ENCODE data around the gene TRIM17. TPM values are rescaled to one million over a fixed set of nuclear protein-coding genes. Genes with fewer than 3 reads are reported as not detected.

TRIM17 gene
- total RNA-seq, 4 donors from 2014 or later: not detected

DNA sequence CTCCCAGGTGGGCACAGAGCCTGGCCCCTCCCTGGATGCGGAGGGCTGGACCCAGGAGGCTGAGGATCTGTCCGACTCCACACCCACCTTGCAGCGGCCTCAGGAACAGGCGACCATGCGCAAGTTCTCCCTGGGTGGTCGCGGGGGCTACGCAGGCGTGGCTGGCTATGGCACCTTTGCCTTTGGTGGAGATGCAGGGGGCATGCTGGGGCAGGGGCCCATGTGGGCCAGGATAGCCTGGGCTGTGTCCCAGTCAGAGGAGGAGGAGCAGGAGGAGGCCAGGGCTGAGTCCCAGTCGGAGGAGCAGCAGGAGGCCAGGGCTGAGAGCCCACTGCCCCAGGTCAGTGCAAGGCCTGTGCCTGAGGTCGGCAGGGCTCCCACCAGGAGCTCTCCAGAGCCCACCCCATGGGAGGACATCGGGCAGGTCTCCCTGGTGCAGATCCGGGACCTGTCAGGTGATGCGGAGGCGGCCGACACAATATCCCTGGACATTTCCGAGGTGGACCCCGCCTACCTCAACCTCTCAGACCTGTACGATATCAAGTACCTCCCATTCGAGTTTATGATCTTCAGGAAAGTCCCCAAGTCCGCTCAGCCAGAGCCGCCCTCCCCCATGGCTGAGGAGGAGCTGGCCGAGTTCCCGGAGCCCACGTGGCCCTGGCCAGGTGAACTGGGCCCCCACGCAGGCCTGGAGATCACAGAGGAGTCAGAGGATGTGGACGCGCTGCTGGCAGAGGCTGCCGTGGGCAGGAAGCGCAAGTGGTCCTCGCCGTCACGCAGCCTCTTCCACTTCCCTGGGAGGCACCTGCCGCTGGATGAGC lies 44.3 kb downstream of the TRIM17 start:
- DNase-seq: peak; percentile 31
- no peak overlapping the region for H3K27ac ChIP-seq
- WGBS, 2 donors (ENCODE audit: low coverage in 1 of 2): 41% methylated on average over 26 of the region's 34 CpGs; no CpG with 5 or more reads in 1 of the 2 donors
- intact Hi-C loops (cut with DNase I; ENCODE audit: low total_unique reads): no loop called here
- H3K4me1 ChIP-seq: peaks cover 0 to 11% (median 3%) of the 10 kb centered on the region in 4 donors
- H3K36me3 ChIP-seq: no peaks in the 10 kb centered on the region
- peaks cover 28% of the 10 kb centered on the region for H3K27me3 ChIP-seq
- TF ChIP-seq POLR2AphosphoS5 (IDR thresholded peaks at IDR 0.05) (no peak), POLR2A (IDR thresholded peaks at IDR 0.05) (no peak), EP300 (IDR thresholded peaks at IDR 0.05; ENCODE audit: low read depth) (no peak)
- TF ChIP-seq, protein P1, sequence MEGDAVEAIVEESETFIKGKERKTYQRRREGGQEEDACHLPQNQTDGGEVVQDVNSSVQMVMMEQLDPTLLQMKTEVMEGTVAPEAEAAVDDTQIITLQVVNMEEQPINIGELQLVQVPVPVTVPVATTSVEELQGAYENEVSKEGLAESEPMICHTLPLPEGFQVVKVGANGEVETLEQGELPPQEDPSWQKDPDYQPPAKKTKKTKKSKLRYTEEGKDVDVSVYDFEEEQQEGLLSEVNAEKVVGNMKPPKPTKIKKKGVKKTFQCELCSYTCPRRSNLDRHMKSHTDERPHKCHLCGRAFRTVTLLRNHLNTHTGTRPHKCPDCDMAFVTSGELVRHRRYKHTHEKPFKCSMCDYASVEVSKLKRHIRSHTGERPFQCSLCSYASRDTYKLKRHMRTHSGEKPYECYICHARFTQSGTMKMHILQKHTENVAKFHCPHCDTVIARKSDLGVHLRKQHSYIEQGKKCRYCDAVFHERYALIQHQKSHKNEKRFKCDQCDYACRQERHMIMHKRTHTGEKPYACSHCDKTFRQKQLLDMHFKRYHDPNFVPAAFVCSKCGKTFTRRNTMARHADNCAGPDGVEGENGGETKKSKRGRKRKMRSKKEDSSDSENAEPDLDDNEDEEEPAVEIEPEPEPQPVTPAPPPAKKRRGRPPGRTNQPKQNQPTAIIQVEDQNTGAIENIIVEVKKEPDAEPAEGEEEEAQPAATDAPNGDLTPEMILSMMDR (IDR thresholded peaks at IDR 0.05): no peak
- H3K9me3 ChIP-seq: no peaks in the 10 kb centered on the region
- in situ Hi-C loops (cut with MboI; ENCODE audit: low pct_ligation_motif_present in 1 of 4, low pct_unique_long_range_greater_than_20kb in 1 of 4, low sequenced_read_pairs in 3 of 4): no loop called here
- H3K4me3 ChIP-seq: no peak overlapping the region

DNA sequence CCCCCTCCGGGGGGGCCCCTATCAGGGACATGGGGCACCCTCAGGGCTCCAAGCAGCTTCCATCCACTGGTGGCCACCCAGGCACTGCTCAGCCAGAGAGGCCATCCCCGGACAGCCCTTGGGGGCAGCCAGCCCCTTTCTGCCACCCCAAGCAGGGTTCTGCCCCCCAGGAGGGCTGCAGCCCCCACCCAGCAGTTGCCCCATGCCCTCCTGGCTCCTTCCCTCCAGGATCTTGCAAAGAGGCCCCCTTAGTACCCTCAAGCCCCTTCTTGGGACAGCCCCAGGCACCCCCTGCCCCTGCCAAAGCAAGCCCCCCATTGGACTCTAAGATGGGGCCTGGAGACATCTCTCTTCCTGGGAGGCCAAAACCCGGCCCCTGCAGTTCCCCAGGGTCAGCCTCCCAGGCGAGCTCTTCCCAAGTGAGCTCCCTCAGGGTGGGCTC lies 44.9 kb downstream of the TRIM17 start:
- H3K27ac ChIP-seq: no peak overlapping the region
- WGBS, 2 donors (ENCODE audit: low coverage in 1 of 2): 49% methylated on average over 3 of the region's 4 CpGs; no CpG with 5 or more reads in 1 of the 2 donors
- H3K4me3 ChIP-seq: no peak overlapping the region
- no peaks in the 10 kb centered on the region for H3K36me3 ChIP-seq
- in situ Hi-C loops (cut with MboI; ENCODE audit: low pct_ligation_motif_present in 1 of 4, low pct_unique_long_range_greater_than_20kb in 1 of 4, low sequenced_read_pairs in 3 of 4) (no loop called here), intact Hi-C loops (cut with DNase I; ENCODE audit: low total_unique reads) (no loop called here)
- peaks cover 33% of the 10 kb centered on the region for H3K27me3 ChIP-seq
- no peaks in the 10 kb centered on the region for H3K9me3 ChIP-seq
- no peak for DNase-seq
- peaks cover 0 to 11% (median 3%) of the 10 kb centered on the region in 4 donors for H3K4me1 ChIP-seq
- TF ChIP-seq POLR2A (IDR thresholded peaks at IDR 0.05) (no peak), POLR2AphosphoS5 (IDR thresholded peaks at IDR 0.05) (no peak)
- TF ChIP-seq, protein P1 (IDR thresholded peaks at IDR 0.05): no peak

DNA sequence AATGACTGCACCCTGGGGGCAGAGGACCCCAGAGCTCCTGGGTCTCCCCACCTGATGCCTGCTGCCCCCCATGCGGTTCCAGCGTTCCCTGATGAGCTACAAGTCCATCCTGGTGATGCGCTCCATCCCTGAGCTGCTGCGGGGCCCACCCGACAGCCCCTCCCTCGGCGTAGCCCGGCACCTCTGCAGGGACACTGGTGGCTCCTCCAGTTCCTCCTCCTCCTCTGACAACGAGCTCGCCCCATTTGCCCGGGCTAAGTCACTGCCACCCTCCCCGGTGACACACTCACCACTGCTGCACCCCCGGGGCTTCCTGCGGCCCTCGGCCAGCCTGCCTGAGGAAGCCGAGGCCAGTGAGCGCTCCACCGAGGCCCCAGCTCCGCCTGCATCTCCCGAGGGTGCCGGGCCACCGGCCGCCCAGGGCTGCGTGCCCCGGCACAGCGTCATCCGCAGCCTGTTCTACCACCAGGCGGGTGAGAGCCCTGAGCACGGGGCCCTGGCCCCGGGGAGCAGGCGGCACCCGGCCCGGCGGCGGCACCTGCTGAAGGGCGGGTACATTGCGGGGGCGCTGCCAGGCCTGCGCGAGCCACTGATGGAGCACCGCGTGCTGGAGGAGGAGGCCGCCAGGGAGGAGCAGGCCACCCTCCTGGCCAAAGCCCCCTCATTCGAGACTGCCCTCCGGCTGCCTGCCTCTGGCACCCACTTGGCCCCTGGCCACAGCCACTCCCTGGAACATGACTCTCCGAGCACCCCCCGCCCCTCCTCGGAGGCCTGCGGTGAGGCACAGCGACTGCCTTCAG lies 45.5 kb downstream of the TRIM17 start:
- in situ Hi-C loops (cut with MboI; ENCODE audit: low pct_ligation_motif_present in 1 of 4, low pct_unique_long_range_greater_than_20kb in 1 of 4, low sequenced_read_pairs in 3 of 4) (no loop called here), intact Hi-C loops (cut with DNase I; ENCODE audit: low total_unique reads) (no loop called here)
- peaks cover 34% of the 10 kb centered on the region for H3K27me3 ChIP-seq
- DNase-seq: no peak
- H3K36me3 ChIP-seq: no peaks in the 10 kb centered on the region
- H3K9me3 ChIP-seq: no peaks in the 10 kb centered on the region
- no peak overlapping the region for H3K27ac ChIP-seq
- peaks cover 0 to 11% (median 3%) of the 10 kb centered on the region in 4 donors for H3K4me1 ChIP-seq
- WGBS, 2 donors (ENCODE audit: low coverage in 1 of 2): 65% methylated on average over 42 of the region's 50 CpGs; no CpG with 5 or more reads in 1 of the 2 donors
- TF ChIP-seq EP300 (IDR thresholded peaks at IDR 0.05; ENCODE audit: low read depth) (no peak), POLR2A (IDR thresholded peaks at IDR 0.05) (no peak), POLR2AphosphoS5 (IDR thresholded peaks at IDR 0.05) (no peak)
- TF ChIP-seq, protein P1 (IDR thresholded peaks at IDR 0.05): no peak
- no peak overlapping the region for H3K4me3 ChIP-seq

DNA sequence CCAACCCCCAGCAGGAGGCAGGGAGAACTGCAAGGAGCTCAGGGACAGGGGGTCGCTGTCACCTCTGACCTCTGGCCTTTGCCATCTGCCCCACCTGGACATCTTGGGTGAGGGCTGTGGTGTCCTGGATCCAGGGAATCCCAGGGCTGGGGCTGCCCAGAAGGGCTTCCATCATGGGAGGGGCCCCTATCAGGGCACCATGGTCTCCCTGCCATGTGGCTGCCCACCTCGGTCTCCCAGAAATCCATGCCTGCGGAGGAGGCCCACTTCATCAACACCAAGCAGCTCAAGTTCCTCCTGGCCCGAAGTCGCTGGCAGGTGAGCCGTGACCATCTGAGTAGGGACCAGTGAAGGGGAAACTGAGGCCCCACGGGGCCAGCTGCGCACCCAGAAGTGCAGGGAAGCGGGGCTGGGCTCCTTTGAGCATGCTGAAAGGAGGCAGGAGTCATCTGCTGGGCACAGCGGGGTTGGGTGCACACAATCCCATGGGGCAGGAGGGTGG lies 46.2 kb downstream of the TRIM17 start:
- H3K36me3 ChIP-seq: no peaks in the 10 kb centered on the region
- in situ Hi-C loops (cut with MboI; ENCODE audit: low pct_ligation_motif_present in 1 of 4, low pct_unique_long_range_greater_than_20kb in 1 of 4, low sequenced_read_pairs in 3 of 4) (no loop called here), intact Hi-C loops (cut with DNase I; ENCODE audit: low total_unique reads) (no loop called here)
- no peak overlapping the region for H3K27ac ChIP-seq
- no peaks in the 10 kb centered on the region for H3K9me3 ChIP-seq
- WGBS, 2 donors (ENCODE audit: low coverage in 1 of 2): 75% methylated on average over 9 of the region's 10 CpGs; no CpG with 5 or more reads in 1 of the 2 donors
- no peak overlapping the region for H3K4me3 ChIP-seq
- peaks cover 0 to 11% (median 3%) of the 10 kb centered on the region in 4 donors for H3K4me1 ChIP-seq
- TF ChIP-seq, protein P1 (IDR thresholded peaks at IDR 0.05): no peak
- TF ChIP-seq POLR2A (IDR thresholded peaks at IDR 0.05) (no peak), EP300 (IDR thresholded peaks at IDR 0.05; ENCODE audit: low read depth) (no peak), POLR2AphosphoS5 (IDR thresholded peaks at IDR 0.05) (no peak)
- no peak for DNase-seq
- peaks cover 34% of the 10 kb centered on the region for H3K27me3 ChIP-seq
